Osteocyte (in vitro differentiated cells): Measurements from ENCODE around the gene SSBP2. TPM values are rescaled to one million over a fixed set of nuclear protein-coding genes. Genes with fewer than 3 reads are reported as not detected.
A peak's percentile ranks its signal among the peaks of the same experiment; 100 is the strongest.

Source experiments
- DNase-seq: peaks from one replicate; pipeline ENCODE4 v3.0.0; 2021; ENCODE audit warnings: mixed read lengths; ENCODE audit not compliant: unreplicated experiment; ENCODE audit errors: extremely low spot score
- H3K27ac Mint-ChIP-seq: one replicate; pipeline ENCODE4 v1.8.0; 2021; ENCODE audit warnings: mild to moderate bottlenecking, mixed read lengths; ENCODE audit not compliant: unreplicated experiment
- H3K27me3 Mint-ChIP-seq: one replicate; pipeline ENCODE4 v1.8.0; 2021; ENCODE audit warnings: mixed read lengths; ENCODE audit not compliant: unreplicated experiment
- H3K36me3 Mint-ChIP-seq: one replicate; pipeline ENCODE4 v1.8.0; 2021; ENCODE audit warnings: mixed read lengths; ENCODE audit not compliant: unreplicated experiment
- H3K4me1 Mint-ChIP-seq: one replicate; pipeline ENCODE4 v1.8.0; 2021; ENCODE audit warnings: mixed read lengths; ENCODE audit not compliant: unreplicated experiment
- H3K4me3 Mint-ChIP-seq: one replicate; pipeline ENCODE4 v1.8.0; 2021; ENCODE audit warnings: mild to moderate bottlenecking, moderate library complexity, mixed read lengths; ENCODE audit not compliant: unreplicated experiment
- H3K9me3 Mint-ChIP-seq: one replicate; pipeline ENCODE4 v1.8.0; 2021; ENCODE audit warnings: mixed read lengths; ENCODE audit not compliant: unreplicated experiment
- CTCF ChIP-seq: fragments of 200-600 bp; sonication (generic); IDR thresholded peaks from 2 replicates; pipeline ENCODE4 v1.5.0; 2021; ENCODE audit warnings: antibody characterized with exemption, mild to moderate bottlenecking, moderate library complexity
- long read RNA-seq: library from polyadenylated mRNA; unstranded; transcript quantifications from one replicate; pipeline ENCODE4 v2.0.0, GENCODE V29; 2021
- total RNA-seq: library from RNA; stranded (reverse); gene quantifications from 2 replicates; pipeline ENCODE4 v1.2.1, GENCODE V29; 2021

SSBP2 gene
- total RNA-seq, result 62.1 and 65.9 TPM in 2 replicates
- long read RNA-seq, full-length matches to known transcripts, result 296 of 371 reads
- long read RNA-seq, partial matches to known transcripts, result 12 of 371 reads
- long read RNA-seq, other reads (novel, unspliced or antisense), result 63 of 371 reads

GRCh38 chr5:81751009-81751835, at the start of gene SSBP2:
Gene SSBP2, minus strand, starts transcription at chr5:81751097. Its CDS starts 55 bp downstream, at chr5:81751042.
- H3K36me3 Mint-ChIP-seq, result no peaks in the 10 kb centered on the region
- H3K4me1 Mint-ChIP-seq, result peaks cover 58% of the 10 kb centered on the region
- no peak for TF ChIP-seq CTCF
- peak within 1 kb of the TSS; percentile 88 for H3K4me3 Mint-ChIP-seq
- H3K27ac Mint-ChIP-seq, result peak within 1 kb of the TSS; percentile 92
- no peaks in the 10 kb centered on the region for H3K9me3 Mint-ChIP-seq
- DNase-seq, result peak; percentile 100
- no peaks in the 10 kb centered on the region for H3K27me3 Mint-ChIP-seq

- Mint-ChIP-seq H3K27me3 (no peaks in the 10 kb centered on the region), H3K4me1 (peaks cover 22% of the 10 kb centered on the region), H3K4me3 (no peak overlapping the region), H3K36me3 (no peaks in the 10 kb centered on the region), H3K27ac (no peak overlapping the region), H3K9me3 (no peaks in the 10 kb centered on the region)
- no peak for TF ChIP-seq CTCF
- no peak for DNase-seq
Measured at GRCh38 chr5:81795666-81796065, 44.8 kb upstream of the SSBP2 start.

- DNase-seq, result no peak
- TF ChIP-seq CTCF, result no peak
- no peak overlapping the region for H3K4me3 Mint-ChIP-seq
- H3K27me3 Mint-ChIP-seq, result no peaks in the 10 kb centered on the region
- no peak overlapping the region for H3K27ac Mint-ChIP-seq
- peaks cover 11% of the 10 kb centered on the region for H3K4me1 Mint-ChIP-seq
- H3K9me3 Mint-ChIP-seq, result no peaks in the 10 kb centered on the region
- no peaks in the 10 kb centered on the region for H3K36me3 Mint-ChIP-seq
Measured at GRCh38 chr5:81794226-81794625, 43.3 kb upstream of the SSBP2 start.

GRCh38 chr5:81790336-81790735, 39.4 kb upstream of the SSBP2 start:
- Mint-ChIP-seq H3K27me3 (no peaks in the 10 kb centered on the region), H3K4me3 (no peak overlapping the region), H3K9me3 (no peaks in the 10 kb centered on the region), H3K36me3 (no peaks in the 10 kb centered on the region), H3K4me1 (peaks cover 28% of the 10 kb centered on the region), H3K27ac (no peak overlapping the region)
- TF ChIP-seq CTCF, result no peak
- DNase-seq, result no peak

- H3K4me1 Mint-ChIP-seq, result peaks cover 28% of the 10 kb centered on the region
- TF ChIP-seq CTCF, result no peak
- no peaks in the 10 kb centered on the region for H3K27me3 Mint-ChIP-seq
- DNase-seq, result no peak
- H3K27ac Mint-ChIP-seq, result peak overlapping the region; percentile 82
- no peak overlapping the region for H3K4me3 Mint-ChIP-seq
- H3K9me3 Mint-ChIP-seq, result no peaks in the 10 kb centered on the region
- H3K36me3 Mint-ChIP-seq, result no peaks in the 10 kb centered on the region
Measured at GRCh38 chr5:81789033-81789432, 38.1 kb upstream of the SSBP2 start.
